GM23338 (cell line): ENCODE results near the gene PHLDB1. TPM values are rescaled to one million over a fixed set of nuclear protein-coding genes. Genes with fewer than 3 reads are reported as not detected.
A peak's percentile ranks its signal among the peaks of the same experiment; 100 is the strongest.

Experiments
- ATAC-seq: fragments of 200-7000 bp; cut with Tn5 transposase; 3 replicates; pipeline ENCODE4 v1.9.1; 2020
- DNase-seq: peaks from one replicate; pipeline ENCODE4 v3.0.0-alpha.2; 2015; ENCODE audit warnings: low spot score
- H2AFZ ChIP-seq: fragments of 200-600 bp; sonication (generic); 2 replicates; pipeline ENCODE4 v1.8.0; 2016; ENCODE audit warnings: antibody characterized with exemption, mild to moderate bottlenecking, moderate library complexity
- H3F3A ChIP-seq: fragments of 200-600 bp; sonication (generic); replicated peaks from 2 replicates; pipeline ENCODE4 v1.8.0; 2017; ENCODE audit warnings: antibody characterized with exemption, mixed run types, low read depth
- H3K27ac ChIP-seq: fragments of 200-600 bp; sonication (generic); 2 replicates; pipeline ENCODE4 v1.6.1; 2016; ENCODE audit warnings: low read depth
- H3K27me3 ChIP-seq: fragments of 200-600 bp; sonication (generic); 2 replicates; pipeline ENCODE4 v1.8.0; 2016; ENCODE audit warnings: mild to moderate bottlenecking, mixed run types, moderate library complexity; ENCODE audit not compliant: insufficient read depth
- H3K36me3 ChIP-seq: fragments of 200-600 bp; sonication (generic); 2 replicates; pipeline ENCODE4 v1.8.0; 2016; ENCODE audit warnings: mild to moderate bottlenecking; ENCODE audit not compliant: insufficient read depth
- H3K4me1 ChIP-seq: fragments of 200-600 bp; sonication (generic); 2 replicates; pipeline ENCODE4 v1.8.0; 2016; ENCODE audit warnings: mild to moderate bottlenecking, moderate library complexity; ENCODE audit not compliant: insufficient read depth
- H3K4me2 ChIP-seq: fragments of 200-600 bp; sonication (generic); 2 replicates; pipeline ENCODE4 v1.7.1; 2017; ENCODE audit warnings: mixed run types
- H3K4me3 ChIP-seq: fragments of 200-600 bp; sonication (generic); 2 replicates; pipeline ENCODE4 v1.6.1; 2016; ENCODE audit warnings: mixed run types
- H3K79me2 ChIP-seq: fragments of 200-600 bp; sonication (generic); replicated peaks from 2 replicates; pipeline ENCODE4 v1.8.0; 2017; ENCODE audit warnings: mild to moderate bottlenecking; ENCODE audit not compliant: insufficient read depth
- H3K9me2 ChIP-seq: fragments of 200-600 bp; sonication (generic); 2 replicates; pipeline ENCODE4 v1.8.0; 2017; ENCODE audit not compliant: insufficient read depth
- H4K20me1 ChIP-seq: fragments of 200-600 bp; sonication (generic); replicated peaks from 2 replicates; pipeline ENCODE4 v1.8.0; 2017; ENCODE audit warnings: mild to moderate bottlenecking; ENCODE audit not compliant: insufficient read depth
- H3K27ac Mint-ChIP-seq: 2 replicates; pipeline ENCODE4 v1.8.0; 2020; ENCODE audit warnings: inconsistent platforms, mild to moderate bottlenecking, moderate library complexity, mixed read lengths
- H3K27me3 Mint-ChIP-seq: 3 replicates; pipeline ENCODE4 v1.8.0; 2022; ENCODE audit warnings: low read depth, mild to moderate bottlenecking, moderate library complexity, mixed read lengths, inconsistent platforms; ENCODE audit not compliant: insufficient read depth, poor library complexity
- H3K36me3 Mint-ChIP-seq: 3 replicates; pipeline ENCODE4 v1.8.0; 2021; ENCODE audit warnings: low read depth, mild to moderate bottlenecking, inconsistent platforms, moderate library complexity, mixed read lengths
- H3K4me1 Mint-ChIP-seq: 3 replicates; pipeline ENCODE4 v1.8.0; 2020; ENCODE audit warnings: mild to moderate bottlenecking, inconsistent platforms, mixed read lengths
- H3K4me3 Mint-ChIP-seq: 3 replicates; pipeline ENCODE4 v1.8.0; 2021; ENCODE audit warnings: moderate library complexity, mild to moderate bottlenecking, inconsistent platforms, mixed read lengths
- H3K9me3 Mint-ChIP-seq: 3 replicates; pipeline ENCODE4 v1.8.0; 2020; ENCODE audit warnings: moderate library complexity, mild to moderate bottlenecking, inconsistent platforms, mixed read lengths
- CTCF ChIP-seq, 2 experiments: fragments of 200-600 bp in 1 of 2; sonication (generic) in 1 of 2; conservative IDR thresholded peaks; 2 replicates each; pipeline versions ENCODE4 v1.5.1 to v1.6.1; 2016 to 2017; ENCODE audit warnings: antibody characterized with exemption in 2 of 2, low read depth in 2 of 2, mild to moderate bottlenecking in 2 of 2, moderate library complexity in 1 of 2
- EZH2 ChIP-seq: fragments of 200-600 bp; sonication (generic); IDR thresholded peaks from one replicate; pipeline ENCODE4 v1.8.0; 2017; ENCODE audit warnings: antibody characterized with exemption, mild to moderate bottlenecking, low read depth; ENCODE audit not compliant: unreplicated experiment
- EZH2phosphoT487 ChIP-seq: fragments of 200-600 bp; sonication (generic); IDR thresholded peaks from one replicate; pipeline ENCODE4 v1.8.1; 2018; ENCODE audit warnings: antibody characterized with exemption; ENCODE audit not compliant: unreplicated experiment
- JUNB ChIP-seq: IDR thresholded peaks from one replicate; pipeline ENCODE4 v1.6.1; 2016; ENCODE audit warnings: antibody characterized with exemption; ENCODE audit not compliant: unreplicated experiment
- NANOG ChIP-seq: IDR thresholded peaks from 2 replicates; pipeline ENCODE4 v1.6.1; 2016; ENCODE audit warnings: antibody characterized with exemption, borderline replicate concordance
- POLR2AphosphoS5 ChIP-seq: IDR thresholded peaks from 2 replicates; pipeline ENCODE4 v1.6.1; 2016; ENCODE audit warnings: antibody characterized with exemption, low read depth
- ZNF462 ChIP-seq: fragments of 250-450 bp; sonication (Bioruptor Pico); IDR thresholded peaks from 2 replicates; pipeline ENCODE4 v1.5.0; 2020; ENCODE audit warnings: mild to moderate bottlenecking, moderate library complexity
- long read RNA-seq: library from polyadenylated mRNA; unstranded; transcript quantifications from one replicate; pipeline ENCODE4 v2.0.0, GENCODE V29; 2020; ENCODE audit not compliant: unreplicated experiment
- polyA plus RNA-seq: library from polyadenylated mRNA; unstranded; fragments of >200 nt; fragmentation: Nextera tagmentation; extraction: Ambion mirVana; gene quantifications from 2 replicates; pipeline ENCODE4 v1.2.1, GENCODE V29; 2016
- total RNA-seq: library from RNA; depleted of rRNA; stranded (reverse); fragments of >200 nt; shearing (Covaris generic); gene quantifications from 2 replicates; pipeline ENCODE4 v1.2.3, GENCODE V29; 2014; rRNA removed

The PHLDB1 gene
- 85.2 and 93.9 TPM in 2 replicates for total RNA-seq
- polyA plus RNA-seq = 45.3 and 46.0 TPM in 2 replicates
- long read RNA-seq, partial matches to known transcripts = 8 of 8 reads
- long read RNA-seq, other reads (novel, unspliced or antisense) = 0 of 8 reads

- TF ChIP-seq EZH2 (peak; percentile 82), EZH2phosphoT487 (peak; percentile 50), CTCF (conservative IDR thresholded peaks at IDR 0.05; ENCODE audit: low read depth in 2 of 2) (peak; percentile 51 to 56), NANOG (no peak), JUNB (no peak), POLR2AphosphoS5 (no peak), ZNF462 (CRISPR knock-in tag) (no peak)
- no peak within 1 kb of the TSS for H3K27ac ChIP-seq
- peaks cover 32% of the 10 kb centered on the region for H3K4me1 ChIP-seq
- peak within 1 kb of the TSS; percentile 89 for H3K4me2 ChIP-seq
- DNase-seq (peak; percentile 57), ATAC-seq (peak; percentile 6)
- H3K27me3 ChIP-seq = peaks cover 91% of the 10 kb centered on the region
- peaks cover 19% of the 10 kb centered on the region for H4K20me1 ChIP-seq
- H3F3A ChIP-seq = peaks cover 15% of the 10 kb centered on the region
- H3K9me2 ChIP-seq = no peaks in the 10 kb centered on the region
- H3K4me3 Mint-ChIP-seq = peak within 1 kb of the TSS; percentile 64
- peaks cover 4% of the 10 kb centered on the region; the same call in 1 of the 3 replicates for H3K36me3 Mint-ChIP-seq
- H3K4me1 Mint-ChIP-seq = peaks cover 45% of the 10 kb centered on the region
- no peaks in the 10 kb centered on the region for H3K79me2 ChIP-seq
- peaks cover 3% of the 10 kb centered on the region; the same call in 1 of the 3 replicates for H3K9me3 Mint-ChIP-seq
- no peaks in the 10 kb centered on the region for H3K36me3 ChIP-seq
- H3K4me3 ChIP-seq = peak within 1 kb of the TSS; percentile 72
- peak within 1 kb of the TSS; percentile 76 for H2AFZ ChIP-seq
- peaks cover 75% of the 10 kb centered on the region for H3K27me3 Mint-ChIP-seq
- no peak within 1 kb of the TSS for H3K27ac Mint-ChIP-seq
Observed at GRCh38 chr11:118607401-118608359, at the start of gene PHLDB1. Gene PHLDB1 (plus strand): TSS chr11:118607615. CDS start chr11:118613837, 6,222 bp downstream.
